MM.1S (cell line): ENCODE results near the gene PLA2G4E.

ENCODE experiments used
- DNase-seq: peaks from one replicate; pipeline ENCODE4 v3.0.0-alpha.2; 2015
- H2AFZ ChIP-seq: fragments of 300-600 bp; sonication (generic); 2 replicates; pipeline ENCODE4 v1.6.0; 2016; ENCODE audit warnings: antibody characterized with exemption, low read length
- H3F3A ChIP-seq: fragments of 300-600 bp; sonication (generic); 2 replicates; pipeline ENCODE4 v1.6.1; 2016; ENCODE audit warnings: mild to moderate bottlenecking, antibody characterized with exemption, low read length, moderate library complexity, mixed read lengths; ENCODE audit not compliant: insufficient read depth
- H3K27ac ChIP-seq: fragments of 300-600 bp; sonication (generic); 2 replicates; pipeline ENCODE4 v1.5.1; 2016; ENCODE audit warnings: mild to moderate bottlenecking, low read length
- H3K27me3 ChIP-seq: fragments of 300-600 bp; sonication (generic); replicated peaks from 2 replicates; pipeline ENCODE4 v1.6.0; 2016; ENCODE audit warnings: low read length; ENCODE audit not compliant: insufficient read depth
- H3K36me3 ChIP-seq: fragments of 300-600 bp; sonication (generic); replicated peaks from 2 replicates; pipeline ENCODE4 v1.6.1; 2016; ENCODE audit warnings: mild to moderate bottlenecking, low read length, mixed read lengths; ENCODE audit not compliant: insufficient read depth
- H3K4me1 ChIP-seq: fragments of 300-600 bp; sonication (generic); 2 replicates; pipeline ENCODE4 v1.6.1; 2016; ENCODE audit warnings: low read length, mixed read lengths
- H3K4me2 ChIP-seq: fragments of 300-600 bp; sonication (generic); 2 replicates; pipeline ENCODE4 v1.6.0; 2016; ENCODE audit warnings: low read depth, low read length
- H3K4me3 ChIP-seq: fragments of 300-600 bp; sonication (generic); 2 replicates; pipeline ENCODE4 v1.5.1; 2016; ENCODE audit warnings: low read length, mixed read lengths
- H3K79me2 ChIP-seq: fragments of 300-600 bp; sonication (generic); 2 replicates; pipeline ENCODE4 v1.6.1; 2016; ENCODE audit warnings: mixed run types, low read length, mixed read lengths
- H3K9ac ChIP-seq: fragments of 300-600 bp; sonication (generic); 2 replicates; pipeline ENCODE4 v1.6.1; 2016; ENCODE audit warnings: low read length, mixed read lengths
- H3K9me2 ChIP-seq: fragments of 300-600 bp; sonication (generic); replicated peaks from 2 replicates; pipeline ENCODE4 v1.6.1; 2016; ENCODE audit warnings: mild to moderate bottlenecking, low read length, mixed read lengths; ENCODE audit not compliant: insufficient read depth
- H3K9me3 ChIP-seq: fragments of 300-600 bp; sonication (generic); replicated peaks from 2 replicates; pipeline ENCODE4 v1.6.1; 2016; ENCODE audit warnings: mild to moderate bottlenecking, low read length, mixed read lengths; ENCODE audit not compliant: insufficient read depth
- H4K20me1 ChIP-seq: fragments of 300-600 bp; sonication (generic); 2 replicates; pipeline ENCODE4 v1.6.1; 2016; ENCODE audit warnings: mild to moderate bottlenecking, low read length, moderate library complexity, mixed read lengths; ENCODE audit not compliant: insufficient read depth
- EZH2 ChIP-seq: fragments of 300-600 bp; sonication (generic); optimal IDR thresholded peaks from 2 replicates; pipeline ENCODE3; 2017; ENCODE audit warnings: low read depth, mild to moderate bottlenecking, antibody characterized with exemption, low read length, mixed read lengths
- EZH2phosphoT487 ChIP-seq: fragments of 300-600 bp; sonication (generic); IDR thresholded peaks from 2 replicates; pipeline ENCODE4 v1.6.1; 2018; ENCODE audit warnings: antibody characterized with exemption, low read length
- TF ChIP-seq, protein P1 (sequence below): fragments of 300-600 bp; sonication (generic); IDR thresholded peaks from 2 replicates; pipeline ENCODE4 v1.5.1; 2016; ENCODE audit warnings: antibody characterized with exemption, low read length, mixed read lengths

Gene PLA2G4E

DNA sequence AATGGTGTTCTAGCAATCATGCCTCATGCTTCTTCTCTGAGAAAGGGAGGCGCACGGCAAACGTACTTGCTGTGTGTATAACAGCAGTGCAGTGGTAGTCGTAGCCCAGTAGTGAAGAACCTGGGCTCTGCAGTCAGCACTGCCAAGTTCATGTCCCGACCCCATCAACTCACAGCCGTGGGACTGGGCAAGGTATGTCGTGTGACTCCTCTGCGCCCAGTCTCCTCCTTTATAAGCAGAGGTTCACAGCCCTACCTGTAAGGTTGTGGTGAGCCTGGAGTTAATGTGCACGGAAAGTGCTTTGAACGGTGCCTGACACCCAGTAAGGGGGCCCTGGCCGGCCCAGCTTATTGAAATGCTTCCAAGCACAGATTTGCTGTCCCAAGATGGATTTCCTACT, 75.1 kb downstream of the PLA2G4E start:
- no peaks in the 10 kb centered on the region for H3K36me3 ChIP-seq
- H4K20me1 ChIP-seq, result no peaks in the 10 kb centered on the region
- H3K9me2 ChIP-seq, result no peaks in the 10 kb centered on the region
- H3K4me1 ChIP-seq, result no peaks in the 10 kb centered on the region
- H3K4me3 ChIP-seq, result no peak overlapping the region
- H3K9ac ChIP-seq, result no peak overlapping the region
- no peaks in the 10 kb centered on the region for H3K79me2 ChIP-seq
- TF ChIP-seq, protein P1, sequence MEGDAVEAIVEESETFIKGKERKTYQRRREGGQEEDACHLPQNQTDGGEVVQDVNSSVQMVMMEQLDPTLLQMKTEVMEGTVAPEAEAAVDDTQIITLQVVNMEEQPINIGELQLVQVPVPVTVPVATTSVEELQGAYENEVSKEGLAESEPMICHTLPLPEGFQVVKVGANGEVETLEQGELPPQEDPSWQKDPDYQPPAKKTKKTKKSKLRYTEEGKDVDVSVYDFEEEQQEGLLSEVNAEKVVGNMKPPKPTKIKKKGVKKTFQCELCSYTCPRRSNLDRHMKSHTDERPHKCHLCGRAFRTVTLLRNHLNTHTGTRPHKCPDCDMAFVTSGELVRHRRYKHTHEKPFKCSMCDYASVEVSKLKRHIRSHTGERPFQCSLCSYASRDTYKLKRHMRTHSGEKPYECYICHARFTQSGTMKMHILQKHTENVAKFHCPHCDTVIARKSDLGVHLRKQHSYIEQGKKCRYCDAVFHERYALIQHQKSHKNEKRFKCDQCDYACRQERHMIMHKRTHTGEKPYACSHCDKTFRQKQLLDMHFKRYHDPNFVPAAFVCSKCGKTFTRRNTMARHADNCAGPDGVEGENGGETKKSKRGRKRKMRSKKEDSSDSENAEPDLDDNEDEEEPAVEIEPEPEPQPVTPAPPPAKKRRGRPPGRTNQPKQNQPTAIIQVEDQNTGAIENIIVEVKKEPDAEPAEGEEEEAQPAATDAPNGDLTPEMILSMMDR, result no peak
- TF ChIP-seq EZH2, result no peak
- TF ChIP-seq EZH2phosphoT487, result no peak
- no peak overlapping the region for H3K4me2 ChIP-seq
- no peaks in the 10 kb centered on the region for H3K27me3 ChIP-seq
- no peak overlapping the region for H2AFZ ChIP-seq
- no peak overlapping the region for H3K27ac ChIP-seq
- H3K9me3 ChIP-seq, result no peaks in the 10 kb centered on the region
- no peaks in the 10 kb centered on the region for H3F3A ChIP-seq
- DNase-seq, result no peak

DNA sequence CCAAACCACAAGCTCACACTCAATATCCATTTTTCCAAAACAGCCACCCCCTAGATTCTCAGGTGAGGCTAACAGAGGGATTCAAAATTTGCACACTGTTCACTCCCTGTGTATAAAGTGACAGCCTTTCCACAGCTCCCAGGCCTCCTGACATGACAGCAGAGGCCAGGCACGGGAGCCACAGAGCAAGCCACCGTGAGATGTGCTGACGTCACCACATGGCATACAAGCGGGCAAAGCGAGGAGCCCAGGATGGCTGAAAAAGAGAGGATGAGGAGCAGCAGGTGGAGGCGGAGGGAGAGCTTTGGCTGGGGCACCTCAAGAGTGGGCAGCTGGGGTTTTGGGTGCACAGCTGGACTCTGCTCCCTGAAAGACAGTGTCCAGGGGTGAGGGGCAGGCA, 75.6 kb downstream of the PLA2G4E start:
- no peaks in the 10 kb centered on the region for H3K9me2 ChIP-seq
- no peaks in the 10 kb centered on the region for H3K9me3 ChIP-seq
- H2AFZ ChIP-seq, result no peak overlapping the region
- H3K36me3 ChIP-seq, result no peaks in the 10 kb centered on the region
- H3K4me2 ChIP-seq, result no peak overlapping the region
- no peak overlapping the region for H3K4me3 ChIP-seq
- no peaks in the 10 kb centered on the region for H3K4me1 ChIP-seq
- no peak overlapping the region for H3K9ac ChIP-seq
- H3F3A ChIP-seq, result no peaks in the 10 kb centered on the region
- no peaks in the 10 kb centered on the region for H4K20me1 ChIP-seq
- no peaks in the 10 kb centered on the region for H3K27me3 ChIP-seq
- H3K79me2 ChIP-seq, result no peaks in the 10 kb centered on the region
- no peak for TF ChIP-seq EZH2phosphoT487
- TF ChIP-seq, protein P1, result no peak
- TF ChIP-seq EZH2, result no peak
- no peak for DNase-seq
- H3K27ac ChIP-seq, result no peak overlapping the region

DNA sequence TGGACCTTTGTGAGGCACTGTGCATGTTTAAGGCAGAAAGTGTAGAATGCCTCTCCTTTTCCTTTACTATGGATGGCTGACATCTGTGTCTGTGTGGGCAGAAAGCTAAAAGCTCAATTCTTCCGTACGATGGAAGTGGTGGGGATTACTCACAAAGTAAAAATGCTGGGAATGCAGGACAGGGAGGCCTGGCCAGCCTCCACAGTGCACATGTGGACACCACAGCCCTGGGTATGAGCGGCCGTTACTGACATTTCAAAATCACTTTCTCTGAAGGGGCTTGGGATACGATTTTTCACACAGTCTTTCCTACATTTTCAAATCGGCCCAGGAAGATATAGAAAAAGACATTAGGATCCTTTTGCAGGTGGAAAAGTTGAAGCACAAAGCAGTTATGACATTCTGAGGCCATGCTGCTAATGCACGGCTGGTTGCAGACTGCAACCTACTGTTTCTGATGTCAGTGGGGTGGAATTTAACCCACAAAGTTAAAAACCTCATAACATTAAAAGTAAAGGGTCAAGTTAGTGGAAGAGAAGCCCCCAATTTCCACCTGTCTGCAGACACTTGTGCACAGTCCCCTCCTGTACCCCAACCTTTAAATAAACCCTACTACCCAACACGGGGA, 76.4 kb downstream of the PLA2G4E start:
- Histone ChIP-seq H4K20me1 (no peaks in the 10 kb centered on the region), H3K79me2 (no peaks in the 10 kb centered on the region), H2AFZ (no peak overlapping the region), H3K9ac (no peak overlapping the region), H3K4me1 (no peaks in the 10 kb centered on the region), H3K27me3 (no peaks in the 10 kb centered on the region), H3K27ac (no peak overlapping the region), H3F3A (no peaks in the 10 kb centered on the region), H3K9me3 (no peaks in the 10 kb centered on the region), H3K9me2 (no peaks in the 10 kb centered on the region), H3K4me2 (no peak overlapping the region), H3K4me3 (no peak overlapping the region), H3K36me3 (no peaks in the 10 kb centered on the region)
- no peak for DNase-seq
- TF ChIP-seq EZH2phosphoT487 (no peak), EZH2 (no peak)
- TF ChIP-seq, protein P1, result no peak
